SH-SY5Y (cell line): ENCODE results near the gene B3GALT6.

Experiments
- GATA2 ChIP-seq: IDR thresholded peaks from 2 replicates; pipeline ENCODE4 v1.6.1; 2011; ENCODE audit warnings: mild to moderate bottlenecking, low read depth, low read length
- GATA3 ChIP-seq: IDR thresholded peaks from 2 replicates; pipeline ENCODE4 v1.6.1; 2011; ENCODE audit warnings: low read depth, mild to moderate bottlenecking, low read length, moderate library complexity

Gene B3GALT6

GRCh38 chr1:1198423-1199140 is 33.5 kb upstream of the B3GALT6 start:
- TF ChIP-seq GATA3 (no peak), GATA2 (no peak)

- TF ChIP-seq GATA3 (no peak), GATA2 (no peak)
These were observed 32.7 kb upstream of the B3GALT6 start for GRCh38 chr1:1199141-1199960.

GRCh38 chr1:1199961-1200875 is 31.8 kb upstream of the B3GALT6 start:
- TF ChIP-seq GATA3 (no peak), GATA2 (no peak)

GRCh38 chr1:1200876-1201810 is 30.9 kb upstream of the B3GALT6 start:
- TF ChIP-seq GATA2 (no peak), GATA3 (no peak)

GRCh38 chr1:1202831-1203560 is 29.0 kb upstream of the B3GALT6 start:
- TF ChIP-seq GATA3 (no peak), GATA2 (no peak)

GRCh38 chr1:1203561-1204424 is 28.2 kb upstream of the B3GALT6 start:
- TF ChIP-seq GATA2: no peak
- no peak for TF ChIP-seq GATA3

GRCh38 chr1:1204425-1204920 is 27.6 kb upstream of the B3GALT6 start:
- TF ChIP-seq GATA3: no peak
- no peak for TF ChIP-seq GATA2

GRCh38 chr1:1204998-1205768 is 26.9 kb upstream of the B3GALT6 start:
- no peak for TF ChIP-seq GATA3
- TF ChIP-seq GATA2: no peak

- TF ChIP-seq GATA2: no peak
- no peak for TF ChIP-seq GATA3
These were observed 26.2 kb upstream of the B3GALT6 start for GRCh38 chr1:1205769-1206375.

- no peak for TF ChIP-seq GATA2
- TF ChIP-seq GATA3: no peak
These were observed 25.6 kb upstream of the B3GALT6 start, which contains the start of gene TNFRSF18 for GRCh38 chr1:1206376-1206965. TSS of gene TNFRSF18 (minus strand) at chr1:1206592. CDS start at chr1:1206571, 21 bp downstream.
